ENCODE measurements around the gene CACNA2D2. TPM values are rescaled to one million over a fixed set of nuclear protein-coding genes. Genes with fewer than 3 reads are reported as not detected.
"Not testable (repeated sequence)": the region's sequence is repeated elsewhere in the genome, so short reads cannot be mapped to it uniquely, and the experiment has no call there.

CACNA2D2 gene
- polyA plus RNA-seq, 4 donors: 14.9 to 18.1 (median 15.2) TPM

- DNase-seq (ENCODE audit: low read depth in 4 of 4, low spot score in 3 of 4): no peak
Observed at GRCh38 chr3:50530001-50530970, 26.9 kb upstream of the CACNA2D2 start.

- no peak for DNase-seq (ENCODE audit: low read depth in 4 of 4, low spot score in 3 of 4)
Observed at GRCh38 chr3:50525987-50526386, 22.6 kb upstream of the CACNA2D2 start.

GRCh38 chr3:50525191-50525910, 21.9 kb upstream of the CACNA2D2 start:
- no peak for DNase-seq (ENCODE audit: low read depth in 4 of 4, low spot score in 3 of 4)

- DNase-seq (ENCODE audit: low read depth in 4 of 4, low spot score in 3 of 4): no peak
Observed at GRCh38 chr3:50524746-50525145, 21.3 kb upstream of the CACNA2D2 start.

- DNase-seq (ENCODE audit: low read depth in 4 of 4, low spot score in 3 of 4): peak in 1 of 4 donors; percentile 72
Observed at GRCh38 chr3:50523279-50523811, 19.9 kb upstream of the CACNA2D2 start.

- DNase-seq (ENCODE audit: low read depth in 4 of 4, low spot score in 3 of 4): no peak
Observed at GRCh38 chr3:50521572-50521971, 18.1 kb upstream of the CACNA2D2 start.

GRCh38 chr3:50520849-50521248, 17.4 kb upstream of the CACNA2D2 start:
- DNase-seq (ENCODE audit: low read depth in 4 of 4, low spot score in 3 of 4): no peak

- DNase-seq (ENCODE audit: low read depth in 4 of 4, low spot score in 3 of 4): no peak
Observed at GRCh38 chr3:50519471-50520089, 16.1 kb upstream of the CACNA2D2 start.

GRCh38 chr3:50518436-50518835, 15.0 kb upstream of the CACNA2D2 start:
- no peak for DNase-seq (ENCODE audit: low read depth in 4 of 4, low spot score in 3 of 4)

- no peak for DNase-seq (ENCODE audit: low read depth in 4 of 4, low spot score in 3 of 4)
Observed at GRCh38 chr3:50517721-50518206, 14.3 kb upstream of the CACNA2D2 start.

- DNase-seq (ENCODE audit: low read depth in 4 of 4, low spot score in 3 of 4): no peak
Observed at GRCh38 chr3:50516440-50516871, 13.0 kb upstream of the CACNA2D2 start.

GRCh38 chr3:50515565-50516439, 12.4 kb upstream of the CACNA2D2 start:
- peak in 3 of 4 donors; percentile 52 to 78 (median 69) for DNase-seq (ENCODE audit: low read depth in 4 of 4, low spot score in 3 of 4)

- DNase-seq (ENCODE audit: low read depth in 4 of 4, low spot score in 3 of 4): not testable (repeated sequence)
Observed at GRCh38 chr3:50512908-50513307, 9.5 kb upstream of the CACNA2D2 start.

- no peak for DNase-seq (ENCODE audit: low read depth in 4 of 4, low spot score in 3 of 4)
Observed at GRCh38 chr3:50512131-50512530, 8.7 kb upstream of the CACNA2D2 start.

- no peak for DNase-seq (ENCODE audit: low read depth in 4 of 4, low spot score in 3 of 4)
Observed at GRCh38 chr3:50510325-50510724, 6.9 kb upstream of the CACNA2D2 start.

- DNase-seq (ENCODE audit: low read depth in 4 of 4, low spot score in 3 of 4): no peak
Observed at GRCh38 chr3:50509715-50510114, 6.3 kb upstream of the CACNA2D2 start.

- no peak for DNase-seq (ENCODE audit: low read depth in 4 of 4, low spot score in 3 of 4)
Observed at GRCh38 chr3:50508821-50509220, 5.4 kb upstream of the CACNA2D2 start.

GRCh38 chr3:50506169-50506568, 2.7 kb upstream of the CACNA2D2 start:
- no peak for DNase-seq (ENCODE audit: low read depth in 4 of 4, low spot score in 3 of 4)

GRCh38 chr3:50504681-50505080, 1.2 kb upstream of the CACNA2D2 start:
- DNase-seq (ENCODE audit: low read depth in 4 of 4, low spot score in 3 of 4): no peak

All from right renal pelvis (tissue), 4 donors.